Measurements from ENCODE around the gene DENND2D.

DNA sequence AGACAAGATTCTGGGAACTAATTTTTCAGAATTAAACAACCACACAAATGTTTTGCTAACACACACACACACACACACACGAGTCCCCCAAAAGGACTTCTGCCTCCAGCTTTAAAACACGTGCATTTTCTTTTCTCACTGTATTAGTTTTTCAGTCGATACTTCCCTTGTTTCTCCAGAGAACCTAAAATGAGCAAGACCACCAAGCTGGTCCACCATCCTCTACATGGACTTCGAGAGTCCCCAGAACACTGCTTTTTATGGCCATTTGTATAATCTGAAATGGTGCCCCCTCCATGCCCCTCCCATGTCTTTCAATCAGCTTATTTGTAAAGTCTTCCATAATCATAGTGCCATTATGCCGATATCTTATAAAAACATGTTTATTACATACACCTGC is 16.3 kb upstream of the DENND2D start:
- TF ChIP-seq, protein P1, sequence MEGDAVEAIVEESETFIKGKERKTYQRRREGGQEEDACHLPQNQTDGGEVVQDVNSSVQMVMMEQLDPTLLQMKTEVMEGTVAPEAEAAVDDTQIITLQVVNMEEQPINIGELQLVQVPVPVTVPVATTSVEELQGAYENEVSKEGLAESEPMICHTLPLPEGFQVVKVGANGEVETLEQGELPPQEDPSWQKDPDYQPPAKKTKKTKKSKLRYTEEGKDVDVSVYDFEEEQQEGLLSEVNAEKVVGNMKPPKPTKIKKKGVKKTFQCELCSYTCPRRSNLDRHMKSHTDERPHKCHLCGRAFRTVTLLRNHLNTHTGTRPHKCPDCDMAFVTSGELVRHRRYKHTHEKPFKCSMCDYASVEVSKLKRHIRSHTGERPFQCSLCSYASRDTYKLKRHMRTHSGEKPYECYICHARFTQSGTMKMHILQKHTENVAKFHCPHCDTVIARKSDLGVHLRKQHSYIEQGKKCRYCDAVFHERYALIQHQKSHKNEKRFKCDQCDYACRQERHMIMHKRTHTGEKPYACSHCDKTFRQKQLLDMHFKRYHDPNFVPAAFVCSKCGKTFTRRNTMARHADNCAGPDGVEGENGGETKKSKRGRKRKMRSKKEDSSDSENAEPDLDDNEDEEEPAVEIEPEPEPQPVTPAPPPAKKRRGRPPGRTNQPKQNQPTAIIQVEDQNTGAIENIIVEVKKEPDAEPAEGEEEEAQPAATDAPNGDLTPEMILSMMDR (IDR thresholded peaks at IDR 0.05; ENCODE audit: insufficient read depth, low read length, poor library complexity, severe bottlenecking) = no peak
- no peak for TF ChIP-seq EZH2phosphoT487 (conservative IDR thresholded peaks at IDR 0.05; ENCODE audit: low read length)
